HCT116 (cell line): ENCODE measurements around the gene GATB. TPM values are rescaled to one million over a fixed set of nuclear protein-coding genes. Genes with fewer than 3 reads are reported as not detected.

Experiments
- ATAC-seq: fragments of 200-7000 bp; cut with Tn5 transposase; 2 replicates; pipeline ENCODE4 v1.9.1; 2020; ENCODE audit warnings: mild to moderate bottlenecking, moderate library complexity
- BruUV-seq: library from RNA; stranded (reverse); fragments of 400-500 nt; replicated peaks from 2 replicates; lab custom pipeline; 2021; lab: Mats Ljungman, UMichigan
- CTCF ChIA-PET: fragments of 300-600 bp; sonication (Branson Sonifier 250); formaldehyde crosslinking; loops from one replicate; lab custom pipeline; 2021; ENCODE audit warnings: antibody characterized with exemption; lab: Charles Lee
- POLR2A ChIA-PET: fragments of 300-600, 350-600 bp; sonication (Branson Sonifier 250); formaldehyde crosslinking; loops from one replicate; lab custom pipeline; 2021; ENCODE audit warnings: antibody characterized with exemption; lab: Charles Lee
- RAD21 ChIA-PET, 2 experiments: fragments of 300-600 bp; sonication (Branson Sonifier 250); formaldehyde crosslinking; loops; one replicate each; lab custom pipeline; 2023; ENCODE audit warnings: low total read pairs in 2 of 2; ENCODE audit not compliant: uncharacterized antibody in 2 of 2, unreplicated experiment in 2 of 2, low non-redundant PET in 1 of 2; lab: Charles Lee
- DNase-seq: peaks from one replicate; pipeline ENCODE4 v3.0.0-alpha.2; 2010; ENCODE audit warnings: low read depth, low spot score
- H2AFZ ChIP-seq: fragments of 200-600 bp; shearing (Covaris generic), sonication (generic); 2 replicates; pipeline ENCODE4 v1.6.1; 2017; ENCODE audit warnings: low read depth, mixed run types, mixed read lengths, antibody characterized with exemption, low read length; ENCODE audit not compliant: poor library complexity, severe bottlenecking
- H3K27ac ChIP-seq: 2 replicates; pipeline ENCODE4 v1.5.1; 2012; ENCODE audit warnings: low read depth, low read length
- H3K27me3 ChIP-seq: fragments of 200-600 bp; sonication (generic); 2 replicates; pipeline ENCODE4 v1.6.1; 2016; ENCODE audit warnings: mixed run types, low read length, mixed read lengths; ENCODE audit not compliant: insufficient read depth
- H3K36me3 ChIP-seq, 2 experiments: fragments of 200-500 bp in 1 of 2; fragments of 200-600 bp in 1 of 2; sonication (Bioruptor generic) in 1 of 2; sonication (generic) in 1 of 2; 2 replicates each; pipeline versions ENCODE4 v1.5.1 to v1.6.1; 2014 to 2016; ENCODE audit warnings: low read length in 2 of 2, inconsistent platforms in 1 of 2, mixed read lengths in 1 of 2, mixed run types in 1 of 2; ENCODE audit not compliant: insufficient read depth in 2 of 2, control insufficient read depth in 1 of 2
- H3K4me1 ChIP-seq, 2 experiments: fragments of 200-600 bp in 1 of 2; sonication (generic) in 1 of 2; 2 replicates each; pipeline versions ENCODE4 v1.5.1 to v1.6.1; 2012 to 2017; ENCODE audit warnings: low read length in 2 of 2, inconsistent platforms in 1 of 2, mild to moderate bottlenecking in 1 of 2, mixed read lengths in 1 of 2, mixed run types in 1 of 2, moderate library complexity in 1 of 2; ENCODE audit not compliant: insufficient read depth in 2 of 2, control insufficient read depth in 1 of 2
- H3K4me2 ChIP-seq: fragments of 200-600 bp; sonication (generic); 2 replicates; pipeline ENCODE4 v1.6.1; 2017; ENCODE audit warnings: mixed run types, low read length, mixed read lengths
- H3K4me3 ChIP-seq, 2 experiments: fragments of 200-600 bp in 1 of 2; sonication (generic) in 1 of 2; replicated peaks in 1 of 2; 2 replicates each; pipeline ENCODE4 v1.5.1; 2011 to 2016; ENCODE audit warnings: low read length in 2 of 2, control low read depth in 1 of 2, low read depth in 1 of 2, mild to moderate bottlenecking in 1 of 2, mixed read lengths in 1 of 2, mixed run types in 1 of 2
- H3K79me2 ChIP-seq: fragments of 200-600 bp; sonication (generic); 2 replicates; pipeline ENCODE4 v1.6.1; 2017; ENCODE audit warnings: mild to moderate bottlenecking, mixed run types, low read length, moderate library complexity, mixed read lengths; ENCODE audit not compliant: insufficient read depth
- H3K9ac ChIP-seq: fragments of 200-600 bp; sonication (generic); 2 replicates; pipeline ENCODE4 v1.6.1; 2016; ENCODE audit warnings: low read length, mixed read lengths
- H3K9me2 ChIP-seq: fragments of 200-600 bp; sonication (generic), shearing (Covaris generic); 2 replicates; pipeline ENCODE4 v1.6.1; 2017; ENCODE audit warnings: mixed run types, mild to moderate bottlenecking, moderate library complexity; ENCODE audit not compliant: insufficient read depth
- H3K9me3 ChIP-seq, 2 experiments: fragments of 200-500 bp in 1 of 2; fragments of 200-600 bp in 1 of 2; sonication (Bioruptor generic) in 1 of 2; sonication (generic) in 1 of 2; 2 replicates each; pipeline ENCODE4 v1.6.1; 2014 to 2017; ENCODE audit warnings: low read length in 2 of 2, mixed read lengths in 2 of 2, inconsistent platforms in 1 of 2, low read depth in 1 of 2, mild to moderate bottlenecking in 1 of 2, mixed run types in 1 of 2, moderate library complexity in 1 of 2; ENCODE audit not compliant: control insufficient read depth in 1 of 2, insufficient read depth in 1 of 2
- H4K20me1 ChIP-seq: fragments of 200-600 bp; sonication (generic), shearing (Covaris generic); 2 replicates; pipeline ENCODE4 v1.6.1; 2017; ENCODE audit warnings: mixed run types, mild to moderate bottlenecking, moderate library complexity; ENCODE audit not compliant: insufficient read depth
- CEBPB ChIP-seq: IDR thresholded peaks from 2 replicates; pipeline ENCODE4 v1.6.1; 2012; ENCODE audit warnings: low read depth
- EGR1 ChIP-seq: IDR thresholded peaks from 2 replicates; pipeline ENCODE4 v1.6.1; 2012; ENCODE audit warnings: low read depth
- FOSL1 ChIP-seq: IDR thresholded peaks from 2 replicates; pipeline ENCODE4 v1.6.1; 2012; ENCODE audit warnings: low read depth
- MAX ChIP-seq: IDR thresholded peaks from 2 replicates; pipeline ENCODE4 v1.6.1; 2012
- POLR2AphosphoS5 ChIP-seq: IDR thresholded peaks from 2 replicates; pipeline ENCODE4 v1.6.1; 2011; ENCODE audit warnings: mild to moderate bottlenecking, low read depth, low read length, moderate library complexity
- SIN3A ChIP-seq: IDR thresholded peaks from 2 replicates; pipeline ENCODE4 v1.6.1; 2012; ENCODE audit warnings: low read depth
- SP1 ChIP-seq: IDR thresholded peaks from 2 replicates; pipeline ENCODE4 v1.6.1; 2012; ENCODE audit warnings: low read depth
- TCF7L2 ChIP-seq: IDR thresholded peaks from 2 replicates; pipeline ENCODE4 v1.7.0; 2011; ENCODE audit warnings: borderline replicate concordance, inconsistent platforms; ENCODE audit not compliant: insufficient read depth, insufficient read length; ENCODE audit errors: extremely low read depth
- ZBTB33 ChIP-seq: IDR thresholded peaks from 2 replicates; pipeline ENCODE4 v1.6.1; 2011; ENCODE audit warnings: mild to moderate bottlenecking, low read length, moderate library complexity; ENCODE audit not compliant: insufficient replicate concordance; ENCODE audit errors: extremely low read depth
- ZFX ChIP-seq: fragments of 450-650 bp; IDR thresholded peaks from 2 replicates; pipeline ENCODE4 v1.6.1; 2017
- intact Hi-C: fragments of 100-400 bp; cut with micrococcal nuclease; formaldehyde crosslinking; loops from 2 replicates; pipeline ENCODE4 v1.10.0; 2022
- total RNA-seq: library from RNA; stranded (reverse); gene quantifications from one replicate; pipeline ENCODE4 v1.2.1, GENCODE V29; 2021; ENCODE audit not compliant: unreplicated experiment

Gene GATB
- total RNA-seq, 1 experiment from 2014 or later = 29.3 TPM

- Histone ChIP-seq H3K27me3 (no peaks in the 10 kb centered on the region), H3K9me2 (no peaks in the 10 kb centered on the region), H3K27ac (no peak overlapping the region), H3K4me2 (no peak overlapping the region), H3K36me3 (no peaks in the 10 kb centered on the region), H2AFZ (no peak overlapping the region), H3K79me2 (no peaks in the 10 kb centered on the region), H4K20me1 (no peaks in the 10 kb centered on the region), H3K9me3 (no peaks in the 10 kb centered on the region), H3K4me1 (no peaks in the 10 kb centered on the region), H3K4me3 (no peak overlapping the region), H3K9ac (no peak overlapping the region)
- ChIA-PET POLR2A (no interaction called here), CTCF (no interaction called here), RAD21 (no interaction called here)
- DNase-seq (no peak), ATAC-seq (no peak)
- intact Hi-C loops = no loop called here
- BruUV-seq = no TSS peak
- no peak for TF ChIP-seq MAX
- no peak for TF ChIP-seq ZBTB33
- no peak for TF ChIP-seq ZFX
- no peak for TF ChIP-seq SIN3A
Measured at GRCh38 chr4:151717909-151718628, 42.7 kb downstream of the GATB start.

GRCh38 chr4:151717314-151717713, 43.5 kb downstream of the GATB start:
- CTCF ChIA-PET = no interaction called here
- intact Hi-C loops = no loop called here
- Histone ChIP-seq H3K79me2 (no peaks in the 10 kb centered on the region), H2AFZ (no peak overlapping the region), H3K4me2 (no peak overlapping the region), H3K4me1 (no peaks in the 10 kb centered on the region), H3K27me3 (no peaks in the 10 kb centered on the region), H3K4me3 (no peak overlapping the region), H3K9ac (no peak overlapping the region), H4K20me1 (no peaks in the 10 kb centered on the region), H3K27ac (no peak overlapping the region), H3K9me2 (no peaks in the 10 kb centered on the region), H3K36me3 (no peaks in the 10 kb centered on the region), H3K9me3 (no peaks in the 10 kb centered on the region)
- POLR2A ChIA-PET = no interaction called here
- no TSS peak for BruUV-seq
- ATAC-seq = no peak
- no peak for DNase-seq
- RAD21 ChIA-PET = no interaction called here
- TF ChIP-seq SIN3A = no peak
- TF ChIP-seq CEBPB = no peak
- TF ChIP-seq POLR2AphosphoS5 = no peak
- no peak for TF ChIP-seq EGR1
- TF ChIP-seq SP1 = no peak
- no peak for TF ChIP-seq TCF7L2
- no peak for TF ChIP-seq FOSL1
